HG02610 (cell line): ENCODE measurements around the gene MAPK13.

ENCODE experiments used
- ATAC-seq: cut with Tn5 transposase; IDR thresholded peaks from one replicate; pipeline ENCODE4 v1.9.1; 2021; ENCODE audit warnings: mild to moderate bottlenecking, moderate library complexity; ENCODE audit not compliant: unreplicated experiment

Gene MAPK13

DNA sequence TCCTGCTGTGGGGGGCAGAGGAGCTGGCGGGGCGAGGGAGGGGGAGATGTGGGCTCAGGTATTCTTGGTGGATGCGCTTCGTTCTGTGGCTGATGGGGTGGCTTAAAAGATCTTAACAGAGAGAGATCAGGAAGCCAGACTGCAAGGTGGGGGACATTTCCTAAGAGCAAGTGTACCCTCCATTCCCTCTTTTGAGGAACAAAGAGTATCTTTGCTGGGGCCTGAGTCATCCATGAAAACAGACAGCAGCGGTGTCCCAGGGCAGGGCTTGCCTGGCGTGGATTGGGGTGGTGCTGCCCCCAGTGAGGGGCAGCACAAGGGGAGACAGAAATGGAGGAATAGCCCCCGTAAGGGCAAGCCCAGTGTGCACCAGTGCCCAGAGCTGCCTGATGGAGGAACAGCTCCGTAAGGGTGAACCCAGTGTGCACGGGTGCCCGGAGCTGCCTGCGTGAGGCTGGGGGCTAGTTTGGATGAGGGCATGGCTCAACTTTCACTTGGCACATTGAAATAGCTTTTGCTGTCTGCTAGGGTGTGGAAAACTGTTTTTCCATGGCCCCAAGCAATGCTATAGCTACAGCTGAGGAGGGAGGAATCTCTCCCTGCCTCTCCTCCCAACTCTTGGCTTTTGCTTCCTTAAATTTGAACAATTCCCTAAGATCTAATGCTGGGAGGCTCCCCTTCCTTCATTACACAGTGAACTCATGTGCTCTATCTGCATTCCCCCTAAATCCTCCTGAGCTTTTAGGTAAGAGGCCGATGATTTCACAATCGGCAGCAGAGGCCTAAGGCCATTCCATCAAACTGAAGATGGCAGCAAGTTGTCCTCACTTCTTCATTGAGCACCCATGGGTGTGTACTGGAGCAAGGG lies 12.9 kb downstream of the MAPK13 start:
- no peak for ATAC-seq

DNA sequence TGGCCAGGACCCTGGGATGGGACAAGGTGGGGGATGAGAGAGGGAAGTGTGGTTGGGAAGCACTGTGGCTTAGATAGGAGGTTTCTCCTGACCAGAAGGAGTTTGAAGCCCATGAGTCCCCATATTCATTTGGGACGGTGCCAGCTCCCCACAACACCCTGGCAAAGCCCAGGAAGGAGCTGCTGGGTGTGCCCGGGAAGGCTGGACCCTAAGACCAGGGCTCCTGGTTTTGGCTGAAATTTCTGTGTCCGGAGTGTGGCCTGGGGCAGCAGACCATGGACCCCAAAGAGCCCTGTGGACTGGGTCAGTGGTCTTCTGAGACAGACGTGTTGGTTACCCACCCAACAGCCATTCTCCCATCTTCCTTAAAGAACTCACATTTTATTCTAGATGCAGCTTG lies 15.2 kb downstream of the MAPK13 start:
- no peak for ATAC-seq

DNA sequence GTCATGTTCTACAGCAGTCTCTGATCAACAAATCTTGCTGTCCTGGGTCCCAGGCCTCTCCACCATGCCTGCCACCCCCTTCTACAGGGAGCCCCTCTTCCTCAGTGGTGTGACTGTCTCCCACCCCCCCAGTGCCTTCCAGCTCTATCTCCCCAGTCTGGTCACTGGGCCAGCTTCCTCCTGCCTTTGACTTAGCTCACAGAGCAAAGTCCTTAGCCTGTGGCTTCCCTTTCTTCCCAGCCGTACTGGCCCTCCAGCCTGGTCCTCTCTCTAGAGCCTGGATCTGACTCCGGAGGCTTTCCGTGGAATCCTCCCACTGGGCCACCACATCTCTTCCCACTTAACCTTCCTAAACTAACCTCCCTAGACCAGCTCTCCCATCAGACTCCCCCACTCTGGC lies 17.0 kb downstream of the MAPK13 start:
- ATAC-seq: no peak

DNA sequence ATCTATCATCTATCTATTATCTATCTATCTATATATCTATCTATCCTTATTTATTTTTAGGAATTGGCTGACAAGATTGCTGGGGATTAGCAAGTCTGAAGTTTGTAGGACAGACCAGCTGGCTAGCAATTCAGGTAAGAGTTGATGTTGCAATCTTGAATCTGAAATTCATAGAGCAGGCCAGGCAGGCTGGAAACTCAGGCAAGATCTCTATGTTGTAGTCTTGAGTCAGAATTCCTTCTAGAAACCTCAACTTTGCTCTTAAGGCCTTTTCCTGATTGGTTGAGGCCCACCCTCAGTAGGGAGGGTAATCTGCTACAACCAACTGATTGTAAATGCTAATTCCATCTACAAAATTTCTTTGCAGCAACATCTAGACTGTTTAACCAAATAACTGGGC lies 19.2 kb downstream of the MAPK13 start:
- no peak for ATAC-seq

DNA sequence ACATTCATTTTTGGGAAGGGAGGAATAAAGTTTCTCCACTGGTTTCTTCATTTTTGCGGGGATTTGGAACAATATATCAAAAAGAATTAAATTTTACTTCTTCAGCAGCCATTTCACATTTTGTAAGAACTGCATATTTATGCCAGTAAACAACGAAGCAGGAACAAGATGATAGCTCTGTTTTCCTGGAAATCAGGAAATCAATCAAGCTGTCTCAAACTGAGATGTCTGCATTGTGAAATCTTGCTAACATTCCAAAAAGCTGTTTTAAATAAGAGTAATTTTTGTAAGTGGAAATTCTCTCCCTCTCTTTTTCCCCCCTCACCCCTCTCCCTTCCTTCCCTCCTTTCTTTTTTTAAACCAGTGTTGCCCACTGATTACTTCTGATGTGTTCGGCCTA lies 20.0 kb downstream of the MAPK13 start:
- no peak for ATAC-seq

DNA sequence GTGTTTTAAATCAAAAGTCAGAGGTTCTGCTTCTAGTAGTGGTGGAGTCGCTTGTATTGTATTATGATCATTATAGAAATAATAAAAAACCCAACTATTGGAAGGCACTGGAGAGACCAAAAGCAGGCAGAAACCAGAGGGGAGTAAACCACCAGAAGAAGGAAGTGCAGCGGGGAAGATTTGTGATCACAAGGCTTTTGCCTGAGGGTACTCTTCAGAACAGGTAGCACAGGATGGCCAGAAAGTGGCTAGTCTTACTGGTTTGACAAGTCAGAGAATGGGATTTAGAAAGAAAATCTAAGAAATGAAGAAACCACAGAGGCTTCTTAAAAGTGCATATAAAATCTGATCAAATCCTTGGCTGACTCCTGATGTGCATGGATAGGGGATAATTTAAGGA lies 24.0 kb downstream of the MAPK13 start:
- ATAC-seq: no peak

DNA sequence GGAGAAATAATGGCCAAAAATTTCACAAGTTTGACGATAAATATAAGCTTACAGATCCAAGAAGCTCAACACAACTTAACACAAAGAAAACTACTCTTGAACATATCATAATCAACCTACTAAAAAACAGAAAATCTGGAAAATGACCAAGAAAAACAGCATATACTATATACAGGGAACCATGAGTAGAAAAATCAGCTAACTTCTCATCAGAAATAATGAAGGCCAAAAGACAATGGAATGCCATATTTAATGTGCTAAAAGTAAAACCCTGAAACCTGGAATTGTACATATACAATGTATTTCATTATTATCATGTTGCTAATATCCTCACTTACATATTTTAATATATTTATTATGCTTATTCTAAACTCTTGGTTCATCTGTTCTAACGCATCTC lies 25.3 kb downstream of the MAPK13 start:
- no peak for ATAC-seq

DNA sequence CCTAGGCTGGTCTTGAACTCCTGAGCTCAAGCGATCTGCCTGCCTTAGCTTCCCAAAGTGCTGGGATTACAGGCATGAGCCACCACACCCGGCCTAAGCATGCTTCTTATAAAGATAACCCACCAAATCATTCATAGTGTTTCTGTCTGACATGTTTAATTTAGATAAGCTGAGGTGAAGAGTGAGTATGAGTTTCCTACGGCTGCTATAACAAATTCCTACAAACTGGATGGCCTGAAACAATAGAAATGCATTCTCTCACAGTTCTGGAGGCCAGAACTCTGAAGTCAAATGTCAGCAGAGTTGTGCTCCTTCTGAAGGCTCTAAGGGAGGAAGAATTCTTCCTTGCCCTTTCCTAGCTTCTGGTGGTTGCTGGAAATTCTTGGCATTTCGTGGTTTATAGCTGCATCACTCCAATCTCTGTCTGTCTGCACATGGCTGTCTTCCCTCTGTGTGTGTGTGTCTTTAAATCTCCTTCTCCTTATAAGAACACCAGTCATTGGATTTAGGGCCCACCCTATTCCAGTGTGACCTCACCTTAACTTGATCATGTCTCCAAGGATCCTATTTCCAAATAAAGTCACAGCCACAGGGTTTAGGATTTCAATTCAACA lies 29.9 kb downstream of the MAPK13 start:
- ATAC-seq: no peak

DNA sequence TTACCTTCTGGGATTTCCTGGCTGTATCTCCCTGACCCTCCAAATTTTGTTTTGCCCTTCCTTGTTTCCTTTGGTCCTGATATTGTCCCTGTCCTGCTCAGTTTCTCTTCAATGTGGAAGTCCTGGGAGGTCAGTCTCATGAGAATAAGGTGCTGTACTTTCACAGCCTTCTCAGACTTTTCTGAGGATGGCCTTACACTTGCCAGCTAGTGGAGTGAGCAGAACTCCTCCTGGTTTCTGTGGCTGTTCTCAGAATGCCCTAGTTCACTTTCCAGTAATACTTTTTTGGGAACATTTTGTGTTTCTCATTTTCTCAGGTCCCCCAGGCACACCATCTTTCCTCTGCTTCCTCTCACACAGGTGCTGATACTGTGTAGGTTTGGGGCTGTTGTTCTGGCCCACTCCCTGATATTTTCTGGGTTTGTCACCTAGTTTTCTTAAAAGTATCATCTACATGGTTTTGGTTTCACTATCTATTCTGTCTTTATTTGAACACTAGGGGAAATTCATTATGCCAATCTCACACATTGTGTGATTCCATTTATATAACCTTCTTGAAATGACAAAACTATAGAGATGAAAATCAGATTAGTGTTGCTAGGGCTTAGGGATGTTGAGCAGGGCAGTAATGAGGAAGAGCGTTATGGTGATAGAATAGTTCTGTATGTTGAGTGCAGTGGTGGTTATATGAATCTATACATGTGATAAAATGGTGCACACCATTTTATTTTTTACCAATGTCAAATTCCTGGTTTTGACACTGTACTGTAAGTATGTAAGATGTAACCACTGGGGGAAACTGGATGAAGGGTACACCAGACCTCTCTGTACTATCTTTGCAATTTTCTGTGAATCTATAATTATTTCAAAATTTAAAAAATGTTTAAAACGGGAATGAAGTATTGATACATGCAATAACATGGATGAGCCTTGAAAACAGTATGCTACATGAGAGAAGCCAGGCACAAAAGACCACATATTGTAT lies 39.0 kb downstream of the MAPK13 start:
- ATAC-seq: peak; percentile 48

DNA sequence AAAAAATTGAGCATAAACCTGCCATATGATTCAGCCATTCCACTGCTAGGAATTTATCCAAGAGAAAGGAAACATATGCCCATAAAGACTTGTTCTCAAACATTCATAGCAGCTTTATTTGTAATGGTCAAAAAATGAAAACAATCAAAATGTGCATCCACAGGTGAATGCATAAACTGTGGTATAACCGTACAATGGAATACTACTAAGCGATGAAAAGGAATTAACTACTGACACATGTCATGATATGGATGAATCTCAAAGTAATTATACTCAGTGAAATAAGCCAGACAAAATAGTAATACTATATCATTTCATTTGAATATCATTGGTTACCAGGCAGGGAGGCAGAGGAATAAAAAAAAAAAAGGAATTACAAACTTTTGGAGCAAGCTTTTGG lies 40.4 kb downstream of the MAPK13 start:
- no peak for ATAC-seq

DNA sequence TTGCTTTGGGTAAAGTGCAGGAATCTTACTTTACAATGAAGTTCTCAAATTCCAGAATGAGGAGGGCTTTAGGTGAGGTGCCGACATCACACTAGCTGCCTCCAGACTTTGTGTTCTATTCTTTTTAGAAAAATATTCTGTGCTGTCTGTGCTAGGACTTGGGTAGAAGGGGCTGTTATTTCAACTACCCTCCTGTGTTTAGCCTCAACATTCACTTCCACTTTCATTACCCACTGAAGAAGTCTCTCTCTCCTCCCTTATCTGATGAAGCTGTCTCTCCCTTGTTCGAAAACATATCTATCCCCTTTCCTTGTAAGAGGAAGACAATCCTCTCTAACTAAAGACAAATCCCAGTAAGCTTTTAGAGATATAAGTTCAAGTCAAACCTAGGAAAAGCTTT lies 41.3 kb downstream of the MAPK13 start:
- ATAC-seq: no peak

DNA sequence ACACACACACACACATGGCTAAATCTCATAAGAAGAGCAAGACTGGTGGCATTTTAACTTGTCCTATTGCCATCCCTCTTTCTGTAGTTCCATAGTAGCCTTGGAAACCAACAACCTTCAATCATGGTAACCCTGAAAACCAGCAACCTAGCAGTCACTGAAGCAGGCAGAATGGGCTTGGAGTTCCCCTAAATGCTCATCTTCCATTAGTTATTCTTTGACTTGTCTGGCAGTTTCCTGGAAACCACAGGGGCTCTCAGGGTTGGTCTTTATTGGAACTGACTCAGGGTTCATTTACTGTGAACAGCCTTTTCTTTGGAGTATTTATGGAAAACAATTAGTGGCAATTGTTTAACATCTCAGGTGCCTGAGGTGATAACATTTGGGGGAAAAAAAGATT lies 46.9 kb downstream of the MAPK13 start:
- no peak for ATAC-seq

DNA sequence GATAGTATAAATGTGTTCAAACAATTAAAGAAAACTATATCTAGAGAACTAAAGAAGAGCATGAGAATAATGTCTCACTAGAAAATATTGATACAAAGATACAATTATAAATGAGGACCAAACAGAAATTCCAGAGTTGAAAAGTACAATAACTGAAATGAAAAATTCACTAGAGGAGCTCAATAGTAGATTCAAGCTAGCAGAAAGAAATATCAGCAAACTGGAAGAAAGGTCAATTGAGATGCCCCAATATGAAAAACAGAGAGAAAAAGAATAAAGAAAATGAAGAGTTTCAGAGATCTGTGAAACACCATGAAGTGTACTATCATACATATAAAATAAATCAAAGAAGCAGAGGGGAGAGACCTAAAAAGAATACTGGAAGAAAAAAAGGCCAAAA lies 48.2 kb downstream of the MAPK13 start:
- no peak for ATAC-seq

DNA sequence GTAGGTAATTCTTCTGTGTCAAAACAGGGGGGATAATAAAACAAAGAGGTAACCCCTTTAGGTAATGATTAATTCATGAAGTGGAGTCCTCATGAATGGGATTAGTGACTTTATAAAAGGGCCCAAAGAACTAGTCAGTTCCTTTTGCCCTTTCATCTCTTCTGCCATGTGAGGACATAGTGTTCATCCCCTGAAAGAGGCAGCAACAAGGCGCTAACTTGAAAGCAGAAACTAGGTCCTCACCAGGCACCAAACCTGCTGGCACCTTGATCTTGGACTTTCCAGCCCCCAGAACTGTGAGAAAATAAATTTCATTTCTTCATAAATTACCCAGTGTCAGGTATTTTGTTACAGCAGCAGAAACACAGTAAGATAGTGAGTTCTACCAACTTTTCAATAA lies 49.8 kb downstream of the MAPK13 start:
- ATAC-seq: no peak

DNA sequence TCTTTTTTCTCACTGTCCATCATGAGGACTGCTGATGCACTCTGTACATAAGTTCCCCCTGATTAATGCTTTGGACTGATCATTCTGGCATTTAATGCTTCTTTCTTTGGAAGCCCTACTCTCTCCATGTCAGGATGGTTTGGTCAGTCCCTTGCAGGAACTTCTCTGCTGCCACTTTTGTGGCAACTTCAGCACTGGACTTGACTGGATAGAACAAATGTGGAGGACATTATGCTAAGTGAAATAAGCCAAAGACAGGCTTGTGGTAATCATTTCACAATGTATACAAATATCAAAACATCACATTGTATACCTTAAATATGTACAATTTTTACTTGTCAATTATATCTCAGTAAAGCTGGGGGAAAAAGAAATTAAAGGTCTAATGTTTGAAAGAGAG lies 54.0 kb downstream of the MAPK13 start:
- no peak for ATAC-seq

DNA sequence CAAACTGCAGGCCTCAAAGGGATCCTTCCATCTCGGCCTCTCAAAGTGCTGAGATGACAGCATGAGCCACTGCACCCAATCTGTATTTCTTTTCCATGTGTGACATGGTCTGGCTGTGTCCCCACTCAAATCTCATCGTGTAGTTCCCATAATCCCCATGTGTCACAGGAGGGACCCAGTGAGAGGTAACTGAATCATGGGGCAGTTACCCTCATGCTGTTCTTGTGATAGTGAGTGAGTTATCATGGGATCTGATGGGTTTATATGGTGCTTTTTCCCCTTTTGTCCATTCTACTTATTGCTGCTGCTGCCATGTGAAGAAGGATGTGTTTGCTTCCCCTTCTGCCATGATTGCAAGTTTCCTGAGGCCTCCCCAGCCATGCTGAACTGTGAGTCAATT lies 55.9 kb downstream of the MAPK13 start:
- ATAC-seq: no peak

DNA sequence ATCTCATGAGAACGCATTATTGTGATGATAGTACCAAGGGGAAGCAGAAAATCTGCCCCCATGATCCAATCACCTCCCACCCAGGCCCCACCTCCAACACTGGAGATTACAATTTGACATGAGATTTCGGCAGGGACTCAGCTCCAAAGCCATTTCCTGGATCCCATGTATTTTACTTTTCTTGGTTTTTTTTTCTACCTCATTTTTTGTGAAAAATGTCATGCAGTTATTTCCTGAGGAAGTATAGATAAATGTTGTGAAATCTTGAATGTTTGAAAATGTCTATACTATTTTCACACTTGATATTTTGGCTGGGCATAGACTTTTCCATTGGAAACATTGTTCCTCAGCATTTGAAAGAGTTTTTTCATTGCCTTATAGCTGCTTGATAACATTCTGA lies 57.1 kb downstream of the MAPK13 start:
- no peak for ATAC-seq
